Ishikawa (cell line): ENCODE data around the gene BICC1.

Source experiments
- CEBPB ChIP-seq: IDR thresholded peaks from 2 replicates; pipeline ENCODE4 v1.6.1; 2012
- CREB1 ChIP-seq: IDR thresholded peaks from 2 replicates; pipeline ENCODE4 v1.6.1; 2012; ENCODE audit warnings: low read depth
- EGR1 ChIP-seq: IDR thresholded peaks from 2 replicates; pipeline ENCODE4 v1.6.1; 2012
- EP300 ChIP-seq: IDR thresholded peaks from 2 replicates; pipeline ENCODE4 v1.6.1; 2012; ENCODE audit warnings: borderline replicate concordance
- FOXM1 ChIP-seq: IDR thresholded peaks from 2 replicates; pipeline ENCODE4 v1.6.1; 2012; ENCODE audit warnings: low read depth, borderline replicate concordance
- MAX ChIP-seq: IDR thresholded peaks from 2 replicates; pipeline ENCODE4 v1.6.1; 2012
- NFIC ChIP-seq: IDR thresholded peaks from 2 replicates; pipeline ENCODE4 v1.6.1; 2012
- RAD21 ChIP-seq: IDR thresholded peaks from 2 replicates; pipeline ENCODE4 v1.6.1; 2012; ENCODE audit warnings: low read depth
- REST ChIP-seq: IDR thresholded peaks from 2 replicates; pipeline ENCODE4 v1.6.1; 2012; ENCODE audit warnings: low read depth, mild to moderate bottlenecking
- TAF1 ChIP-seq: IDR thresholded peaks from 2 replicates; pipeline ENCODE4 v1.6.1; 2012; ENCODE audit warnings: low read depth, mild to moderate bottlenecking
- TCF12 ChIP-seq: IDR thresholded peaks from 2 replicates; pipeline ENCODE4 v1.6.1; 2012; ENCODE audit warnings: low read depth
- TEAD4 ChIP-seq: IDR thresholded peaks from 2 replicates; pipeline ENCODE4 v1.6.1; 2012
- YY1 ChIP-seq: IDR thresholded peaks from 2 replicates; pipeline ENCODE4 v1.6.1; 2012; ENCODE audit warnings: low read depth
- ZBTB7A ChIP-seq: IDR thresholded peaks from 2 replicates; pipeline ENCODE4 v1.6.1; 2012; ENCODE audit warnings: low read depth
- TF ChIP-seq, protein P1 (sequence below): IDR thresholded peaks from 2 replicates; pipeline ENCODE4 v1.6.1; 2012

The BICC1 gene

DNA sequence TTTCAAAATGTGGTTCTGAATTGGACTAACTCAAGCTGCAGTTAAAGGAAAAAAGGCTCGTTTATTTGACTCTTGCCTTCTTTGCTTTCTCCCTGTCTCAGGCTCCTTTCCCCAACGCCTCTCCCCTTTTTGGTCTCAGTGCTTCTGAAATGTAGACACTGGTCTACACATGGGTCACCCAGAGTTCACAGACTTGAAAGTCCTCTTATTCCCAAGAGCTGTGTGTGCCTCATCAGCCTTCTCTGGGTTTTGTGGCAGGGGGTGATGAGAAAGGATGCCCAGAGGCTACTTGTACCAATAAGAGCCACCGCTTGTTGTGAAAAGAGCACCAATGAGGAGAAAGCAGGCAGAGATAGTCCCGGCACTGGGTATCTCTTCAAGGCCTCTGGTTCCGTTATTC is 125.7 kb downstream of the BICC1 start:
- TF ChIP-seq, protein P1, sequence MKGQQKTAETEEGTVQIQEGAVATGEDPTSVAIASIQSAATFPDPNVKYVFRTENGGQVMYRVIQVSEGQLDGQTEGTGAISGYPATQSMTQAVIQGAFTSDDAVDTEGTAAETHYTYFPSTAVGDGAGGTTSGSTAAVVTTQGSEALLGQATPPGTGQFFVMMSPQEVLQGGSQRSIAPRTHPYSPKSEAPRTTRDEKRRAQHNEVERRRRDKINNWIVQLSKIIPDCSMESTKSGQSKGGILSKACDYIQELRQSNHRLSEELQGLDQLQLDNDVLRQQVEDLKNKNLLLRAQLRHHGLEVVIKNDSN: no peak
- TF ChIP-seq EGR1 (no peak), REST (no peak), YY1 (no peak), NFIC (no peak), MAX (no peak), EP300 (no peak), TEAD4 (no peak), FOXM1 (no peak), TAF1 (no peak), TCF12 (no peak), RAD21 (no peak), CEBPB (no peak), ZBTB7A (no peak), CREB1 (no peak)

DNA sequence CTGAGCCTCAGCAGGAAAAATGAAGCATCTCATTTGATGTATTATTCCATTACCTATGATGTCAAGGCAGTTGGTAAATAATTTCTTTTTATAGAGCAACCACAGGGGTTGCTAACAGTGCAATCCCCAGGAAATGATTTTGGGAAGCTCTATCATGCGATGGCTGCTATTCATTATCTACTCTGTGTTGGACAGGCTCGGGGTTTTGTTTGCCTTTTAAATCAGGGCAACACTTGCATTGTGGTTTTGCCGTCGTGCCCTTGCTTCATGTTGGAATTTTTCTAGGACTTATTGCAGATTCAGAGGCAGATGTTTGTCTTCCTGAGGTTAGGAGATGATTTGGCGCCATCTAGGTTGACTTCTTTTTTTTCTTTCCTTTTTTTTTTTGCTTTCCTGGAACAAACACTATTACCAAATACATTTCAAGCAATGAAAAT is 128.4 kb downstream of the BICC1 start:
- TF ChIP-seq RAD21 (peak; percentile 67), ZBTB7A (no peak)

GRCh38 chr10:58641708-58642107 is 129.0 kb downstream of the BICC1 start:
- no peak for TF ChIP-seq RAD21
- TF ChIP-seq, protein P1: no peak
- TF ChIP-seq MAX: no peak
- TF ChIP-seq TAF1: no peak
- TF ChIP-seq YY1: no peak
- no peak for TF ChIP-seq TCF12
- no peak for TF ChIP-seq CREB1
- TF ChIP-seq ZBTB7A: no peak
- TF ChIP-seq REST: no peak
- no peak for TF ChIP-seq CEBPB
- TF ChIP-seq NFIC: no peak
- no peak for TF ChIP-seq FOXM1
- no peak for TF ChIP-seq TEAD4
- TF ChIP-seq EP300: no peak
- no peak for TF ChIP-seq EGR1

- TF ChIP-seq TEAD4: no peak
- no peak for TF ChIP-seq CEBPB
- TF ChIP-seq TAF1: no peak
- TF ChIP-seq MAX: no peak
- TF ChIP-seq REST: no peak
- no peak for TF ChIP-seq EGR1
- no peak for TF ChIP-seq FOXM1
- TF ChIP-seq, protein P1: no peak
- no peak for TF ChIP-seq TCF12
- TF ChIP-seq EP300: no peak
These were observed 129.6 kb downstream of the BICC1 start for GRCh38 chr10:58642283-58642682.
